A549 (cell line): Measurements from ENCODE around the gene ARVCF.

ENCODE experiments used
- TF ChIP-seq, protein P1 (sequence below): fragments of 450-650 bp; IDR thresholded peaks from 2 replicates; pipeline ENCODE4 v1.6.1; 2014; ENCODE audit warnings: antibody characterized with exemption
- TF ChIP-seq, protein P2 (sequence below): fragments of >200 bp; sonication (Bioruptor Twin); formaldehyde crosslinking; IDR thresholded peaks from 3 replicates; pipeline ENCODE4 v1.5.1; 2016

DNA sequence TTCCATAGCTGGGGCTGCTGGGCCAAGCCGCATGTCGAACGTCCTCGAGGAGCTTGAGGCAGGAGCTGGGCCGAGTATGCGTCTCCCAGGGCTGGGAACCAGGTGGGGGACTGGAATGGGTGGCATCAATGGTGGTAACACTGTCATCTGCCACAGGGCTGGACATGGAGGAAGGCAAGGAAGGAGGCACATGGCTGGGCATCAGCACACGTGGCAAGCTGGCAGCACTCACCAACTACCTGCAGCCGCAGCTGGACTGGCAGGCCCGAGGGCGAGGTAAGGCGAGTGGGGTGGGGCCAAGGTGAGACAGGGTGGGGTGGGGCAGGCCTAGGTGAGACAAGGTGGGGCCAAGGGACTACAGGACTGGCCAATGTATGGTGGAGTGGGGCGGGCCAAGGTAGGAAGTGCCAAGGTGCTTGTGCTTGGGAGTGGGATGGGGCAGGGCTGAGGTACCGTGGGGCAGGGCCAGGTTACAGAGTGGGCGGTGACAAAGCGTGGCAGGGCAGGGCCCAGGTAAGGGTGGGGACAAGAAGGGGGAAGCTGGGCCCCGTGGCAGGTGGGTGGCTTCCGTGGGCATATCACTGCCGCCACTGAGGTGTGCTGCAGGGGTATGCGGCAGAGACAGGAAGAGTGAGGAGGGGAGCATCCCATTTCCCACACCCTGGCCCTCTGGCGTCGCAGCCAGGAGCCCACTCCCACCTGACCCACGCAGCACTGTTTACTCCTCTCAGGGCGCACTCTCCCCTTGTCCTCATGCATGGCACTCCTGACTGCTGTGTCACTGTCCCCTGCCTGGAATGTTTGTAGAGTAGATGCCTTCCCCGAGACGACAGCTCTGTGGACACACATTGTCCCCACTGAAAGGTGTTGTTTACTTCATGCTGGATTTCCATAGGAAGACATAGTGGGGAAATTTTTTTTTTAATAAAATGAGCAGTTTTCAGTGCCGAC lies 36.0 kb upstream of the ARVCF start:
- TF ChIP-seq, protein P1, sequence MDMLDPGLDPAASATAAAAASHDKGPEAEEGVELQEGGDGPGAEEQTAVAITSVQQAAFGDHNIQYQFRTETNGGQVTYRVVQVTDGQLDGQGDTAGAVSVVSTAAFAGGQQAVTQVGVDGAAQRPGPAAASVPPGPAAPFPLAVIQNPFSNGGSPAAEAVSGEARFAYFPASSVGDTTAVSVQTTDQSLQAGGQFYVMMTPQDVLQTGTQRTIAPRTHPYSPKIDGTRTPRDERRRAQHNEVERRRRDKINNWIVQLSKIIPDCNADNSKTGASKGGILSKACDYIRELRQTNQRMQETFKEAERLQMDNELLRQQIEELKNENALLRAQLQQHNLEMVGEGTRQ = no peak
- TF ChIP-seq, protein P2, sequence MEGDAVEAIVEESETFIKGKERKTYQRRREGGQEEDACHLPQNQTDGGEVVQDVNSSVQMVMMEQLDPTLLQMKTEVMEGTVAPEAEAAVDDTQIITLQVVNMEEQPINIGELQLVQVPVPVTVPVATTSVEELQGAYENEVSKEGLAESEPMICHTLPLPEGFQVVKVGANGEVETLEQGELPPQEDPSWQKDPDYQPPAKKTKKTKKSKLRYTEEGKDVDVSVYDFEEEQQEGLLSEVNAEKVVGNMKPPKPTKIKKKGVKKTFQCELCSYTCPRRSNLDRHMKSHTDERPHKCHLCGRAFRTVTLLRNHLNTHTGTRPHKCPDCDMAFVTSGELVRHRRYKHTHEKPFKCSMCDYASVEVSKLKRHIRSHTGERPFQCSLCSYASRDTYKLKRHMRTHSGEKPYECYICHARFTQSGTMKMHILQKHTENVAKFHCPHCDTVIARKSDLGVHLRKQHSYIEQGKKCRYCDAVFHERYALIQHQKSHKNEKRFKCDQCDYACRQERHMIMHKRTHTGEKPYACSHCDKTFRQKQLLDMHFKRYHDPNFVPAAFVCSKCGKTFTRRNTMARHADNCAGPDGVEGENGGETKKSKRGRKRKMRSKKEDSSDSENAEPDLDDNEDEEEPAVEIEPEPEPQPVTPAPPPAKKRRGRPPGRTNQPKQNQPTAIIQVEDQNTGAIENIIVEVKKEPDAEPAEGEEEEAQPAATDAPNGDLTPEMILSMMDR = no peak
